Cardiac fibroblast (primary cell): ENCODE measurements around the gene PKP2.

Experiments used
- DNase-seq, 2 donors: peaks; one replicate each; pipeline versions ENCODE4 v3.0.0 to v3.0.0-alpha.2; 2010; ENCODE audit warnings: low read depth in 2 of 2
- H3K4me3 ChIP-seq, 2 donors: replicated peaks in 1 of 2; 1 replicate in 1 of 2; 2 replicates in 1 of 2; pipeline ENCODE4 v1.5.1; 2011; ENCODE audit warnings: low read depth in 2 of 2, low read length in 2 of 2, mild to moderate bottlenecking in 2 of 2, moderate library complexity in 1 of 2
- TF ChIP-seq, protein P1 (sequence below): IDR thresholded peaks from one replicate; pipeline ENCODE4 v1.5.1; 2011; ENCODE audit warnings: low read depth, mild to moderate bottlenecking, low read length, inconsistent platforms

PKP2 gene

DNA sequence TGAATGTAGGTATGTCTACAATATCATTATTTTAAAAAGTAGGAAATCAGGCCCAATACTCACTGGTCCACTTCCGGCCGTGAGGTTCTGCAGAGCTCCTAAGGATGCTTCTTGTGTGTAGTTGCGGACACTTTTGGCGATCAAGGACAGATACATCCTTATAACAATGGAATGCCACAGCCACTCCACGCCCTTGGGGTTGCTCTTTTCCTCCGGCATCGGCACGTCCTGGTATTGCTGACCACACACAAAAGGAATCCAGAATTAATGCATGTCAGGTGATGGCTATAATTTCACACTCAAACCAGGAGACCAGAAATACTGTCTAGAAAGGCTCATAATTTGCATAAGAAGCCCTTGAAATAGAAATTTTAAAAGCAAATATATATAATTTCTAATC is 75.3 kb downstream of the PKP2 start:
- TF ChIP-seq, protein P1, sequence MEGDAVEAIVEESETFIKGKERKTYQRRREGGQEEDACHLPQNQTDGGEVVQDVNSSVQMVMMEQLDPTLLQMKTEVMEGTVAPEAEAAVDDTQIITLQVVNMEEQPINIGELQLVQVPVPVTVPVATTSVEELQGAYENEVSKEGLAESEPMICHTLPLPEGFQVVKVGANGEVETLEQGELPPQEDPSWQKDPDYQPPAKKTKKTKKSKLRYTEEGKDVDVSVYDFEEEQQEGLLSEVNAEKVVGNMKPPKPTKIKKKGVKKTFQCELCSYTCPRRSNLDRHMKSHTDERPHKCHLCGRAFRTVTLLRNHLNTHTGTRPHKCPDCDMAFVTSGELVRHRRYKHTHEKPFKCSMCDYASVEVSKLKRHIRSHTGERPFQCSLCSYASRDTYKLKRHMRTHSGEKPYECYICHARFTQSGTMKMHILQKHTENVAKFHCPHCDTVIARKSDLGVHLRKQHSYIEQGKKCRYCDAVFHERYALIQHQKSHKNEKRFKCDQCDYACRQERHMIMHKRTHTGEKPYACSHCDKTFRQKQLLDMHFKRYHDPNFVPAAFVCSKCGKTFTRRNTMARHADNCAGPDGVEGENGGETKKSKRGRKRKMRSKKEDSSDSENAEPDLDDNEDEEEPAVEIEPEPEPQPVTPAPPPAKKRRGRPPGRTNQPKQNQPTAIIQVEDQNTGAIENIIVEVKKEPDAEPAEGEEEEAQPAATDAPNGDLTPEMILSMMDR, result no peak
- peak; percentile 4 to 21 for DNase-seq
- H3K4me3 ChIP-seq, result no peak overlapping the region

- H3K4me3 ChIP-seq, result no peak overlapping the region
- TF ChIP-seq, protein P1, result no peak
- DNase-seq, result no peak
Measured at GRCh38 chr12:32820376-32820931, 76.1 kb downstream of the PKP2 start.

DNA sequence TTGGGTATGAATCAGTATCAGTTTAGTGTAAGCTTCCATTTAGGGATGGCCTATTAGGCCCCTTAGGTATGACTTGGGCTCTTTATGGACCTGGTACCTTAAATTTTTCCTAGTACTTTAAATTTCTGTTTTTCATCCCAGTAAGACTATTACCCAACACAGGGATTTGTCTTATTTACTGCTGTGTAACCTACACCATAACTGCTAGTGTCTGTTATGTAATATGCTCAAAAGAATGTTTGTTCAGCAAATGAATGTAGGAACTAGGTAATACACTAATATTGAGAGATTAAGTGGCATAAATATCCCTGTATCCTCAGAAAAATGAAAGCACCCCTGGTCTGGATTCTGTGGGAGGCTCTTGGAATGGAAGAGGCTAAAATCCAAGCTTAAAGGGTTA is 77.2 kb downstream of the PKP2 start:
- H3K4me3 ChIP-seq, result no peak overlapping the region
- no peak for DNase-seq
- TF ChIP-seq, protein P1, result no peak

DNA sequence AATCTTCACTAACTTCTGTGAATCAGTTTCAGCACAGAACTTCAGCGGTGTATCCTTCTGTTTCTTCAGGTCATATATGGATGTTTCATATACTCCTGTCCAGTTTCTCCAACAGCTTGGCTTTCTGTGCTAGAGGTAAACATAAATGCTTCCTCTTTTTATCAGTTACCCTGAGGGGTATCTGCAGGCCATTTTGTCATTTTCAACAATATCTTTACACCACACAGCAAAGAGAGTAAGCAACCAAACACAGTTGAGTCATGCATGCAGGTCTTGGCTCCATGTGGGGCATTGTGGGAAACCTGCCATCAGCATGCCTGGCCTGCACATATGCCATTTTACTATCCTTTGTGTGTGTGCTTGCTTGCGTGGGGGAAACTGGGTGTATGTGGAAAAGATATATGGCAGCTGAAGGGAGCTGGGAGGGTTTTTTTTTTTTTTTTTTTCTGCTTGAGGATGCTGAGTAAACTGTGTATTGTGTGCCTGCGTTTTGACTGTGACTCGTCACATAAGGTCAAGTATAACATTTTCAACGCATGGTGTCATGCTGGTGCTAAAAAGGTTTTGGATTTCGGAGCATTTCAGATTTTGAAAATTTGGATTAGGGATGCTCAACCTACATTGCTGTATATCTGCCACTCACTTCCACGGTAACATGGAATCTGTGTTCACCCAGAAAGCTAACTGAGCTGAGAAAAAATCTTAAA is 84.7 kb downstream of the PKP2 start:
- H3K4me3 ChIP-seq, result no peak overlapping the region
- no peak for DNase-seq
- TF ChIP-seq, protein P1, result no peak

- no peak for DNase-seq
- no peak overlapping the region for H3K4me3 ChIP-seq
- TF ChIP-seq, protein P1, result no peak
Measured at GRCh38 chr12:32809846-32810245, 86.7 kb downstream of the PKP2 start.

GRCh38 chr12:32809196-32809595 is 87.4 kb downstream of the PKP2 start:
- TF ChIP-seq, protein P1, result no peak
- no peak for DNase-seq
- H3K4me3 ChIP-seq, result no peak overlapping the region

GRCh38 chr12:32804301-32804700 is 92.3 kb downstream of the PKP2 start:
- H3K4me3 ChIP-seq, result no peak overlapping the region
- TF ChIP-seq, protein P1, result no peak
- no peak for DNase-seq
